Activated B cell treated with CpG ODN at 0.5 μM for 24 hours (primary cell): ENCODE measurements around the gene TEAD1. TPM values are rescaled to one million over a fixed set of nuclear protein-coding genes. Genes with fewer than 3 reads are reported as not detected.

Experiments
- ATAC-seq: fragments of 200-7000 bp; cut with Tn5 transposase; one replicate; pipeline ENCODE4 v1.10.0; 2021; ENCODE audit warnings: low read depth, mild to moderate bottlenecking, moderate library complexity
- CTCF ChIA-PET: fragments of 350-600 bp; sonication (Branson Sonifier 250); formaldehyde crosslinking; loops from one replicate; lab custom pipeline; 2021; ENCODE audit warnings: antibody characterized with exemption; lab: Charles Lee
- POLR2A ChIA-PET: fragments of 350-600 bp; sonication (Branson Sonifier 250); formaldehyde crosslinking; loops from one replicate; lab custom pipeline; 2021; ENCODE audit warnings: antibody characterized with exemption; lab: Charles Lee
- DNase-seq: peaks from one replicate; pipeline ENCODE4 v3.0.0; 2022
- H3K27ac Mint-ChIP-seq: one replicate; pipeline ENCODE4 v1.8.0; 2020; ENCODE audit warnings: mixed read lengths
- H3K27me3 Mint-ChIP-seq: one replicate; pipeline ENCODE4 v1.8.0; 2021; ENCODE audit warnings: mixed read lengths
- H3K36me3 Mint-ChIP-seq: one replicate; pipeline ENCODE4 v1.8.0; 2021; ENCODE audit warnings: low read depth, mixed read lengths
- H3K4me1 Mint-ChIP-seq: one replicate; pipeline ENCODE4 v1.8.0; 2021; ENCODE audit warnings: mixed read lengths
- H3K4me3 Mint-ChIP-seq: one replicate; pipeline ENCODE4 v1.8.0; 2020; ENCODE audit warnings: mild to moderate bottlenecking, mixed read lengths
- H3K9me3 Mint-ChIP-seq: one replicate; pipeline ENCODE4 v1.8.0; 2020; ENCODE audit warnings: mixed read lengths
- CTCF ChIP-seq: fragments of 200-600 bp; IDR thresholded peaks from one replicate; pipeline ENCODE4 v1.8.0; 2022; ENCODE audit warnings: antibody characterized with exemption, mild to moderate bottlenecking
- intact Hi-C: fragments of 100-400 bp; cut with micrococcal nuclease; formaldehyde crosslinking; loops from one replicate; pipeline ENCODE4 v1.15.1; 2024
- total RNA-seq: library from RNA; stranded (reverse); gene quantifications from 2 replicates; pipeline ENCODE4 v1.2.3, GENCODE V29; 2022

The TEAD1 gene
- total RNA-seq, 1 donor from 2014 or later, result 0.07 TPM

- intact Hi-C loops, result no loop called here
- Mint-ChIP-seq H3K36me3 (no peaks in the 10 kb centered on the region), H3K4me3 (no peak overlapping the region), H3K27me3 (peaks cover 3% of the 10 kb centered on the region), H3K27ac (no peak overlapping the region), H3K4me1 (no peaks in the 10 kb centered on the region), H3K9me3 (no peaks in the 10 kb centered on the region)
- DNase-seq (no peak), ATAC-seq (no peak)
- ChIA-PET CTCF (no interaction called here), POLR2A (no interaction called here)
- TF ChIP-seq CTCF, result no peak
Measured at GRCh38 chr11:12777208-12777874, 103.1 kb downstream of the TEAD1 start.

GRCh38 chr11:12778240-12778905 is 104.2 kb downstream of the TEAD1 start:
- DNase-seq (no peak), ATAC-seq (no peak)
- Mint-ChIP-seq H3K27me3 (peaks cover 3% of the 10 kb centered on the region), H3K4me1 (no peaks in the 10 kb centered on the region), H3K4me3 (no peak overlapping the region), H3K36me3 (no peaks in the 10 kb centered on the region), H3K9me3 (no peaks in the 10 kb centered on the region), H3K27ac (no peak overlapping the region)
- ChIA-PET CTCF (no interaction called here), POLR2A (no interaction called here)
- intact Hi-C loops, result no loop called here
- TF ChIP-seq CTCF, result no peak

- Mint-ChIP-seq H3K9me3 (no peaks in the 10 kb centered on the region), H3K27ac (no peak overlapping the region), H3K36me3 (no peaks in the 10 kb centered on the region), H3K27me3 (peaks cover 3% of the 10 kb centered on the region), H3K4me1 (no peaks in the 10 kb centered on the region), H3K4me3 (no peak overlapping the region)
- ChIA-PET CTCF (no interaction called here), POLR2A (no interaction called here)
- TF ChIP-seq CTCF, result no peak
- intact Hi-C loops, result no loop called here
- DNase-seq (no peak), ATAC-seq (no peak)
Measured at GRCh38 chr11:12783765-12784164, 109.5 kb downstream of the TEAD1 start.

- TF ChIP-seq CTCF, result no peak
- CTCF ChIA-PET, result no interaction called here
- Mint-ChIP-seq H3K4me1 (no peaks in the 10 kb centered on the region), H3K36me3 (no peaks in the 10 kb centered on the region), H3K9me3 (no peaks in the 10 kb centered on the region), H3K4me3 (no peak overlapping the region), H3K27me3 (peaks cover 3% of the 10 kb centered on the region), H3K27ac (no peak overlapping the region)
- no peak for DNase-seq
- intact Hi-C loops, result no loop called here
- POLR2A ChIA-PET, result no interaction called here
- ATAC-seq, result no peak
Measured at GRCh38 chr11:12784445-12784844, 110.2 kb downstream of the TEAD1 start.

GRCh38 chr11:12784987-12785386 is 110.8 kb downstream of the TEAD1 start:
- DNase-seq (no peak), ATAC-seq (no peak)
- ChIA-PET POLR2A (no interaction called here), CTCF (no interaction called here)
- Mint-ChIP-seq H3K4me1 (no peaks in the 10 kb centered on the region), H3K9me3 (no peaks in the 10 kb centered on the region), H3K36me3 (no peaks in the 10 kb centered on the region), H3K27ac (no peak overlapping the region), H3K27me3 (peaks cover 3% of the 10 kb centered on the region), H3K4me3 (no peak overlapping the region)
- no peak for TF ChIP-seq CTCF
- intact Hi-C loops, result no loop called here
